Osteoblast (primary cell): ENCODE data around the gene LMOD1. TPM values are rescaled to one million over a fixed set of nuclear protein-coding genes. Genes with fewer than 3 reads are reported as not detected.

Experiments
- DNase-seq: peaks from one replicate; pipeline ENCODE4 v3.0.0; 2011; ENCODE audit warnings: low spot score, mixed read lengths; ENCODE audit not compliant: insufficient read length; ENCODE audit errors: missing footprints
- H2AFZ ChIP-seq: 2 replicates; pipeline ENCODE4 v1.6.0; 2011; ENCODE audit warnings: mild to moderate bottlenecking, low read length
- H3K27ac ChIP-seq: 2 replicates; pipeline ENCODE4 v1.5.1; 2011; ENCODE audit warnings: mild to moderate bottlenecking, low read depth, low read length, moderate library complexity
- H3K27me3 ChIP-seq: 2 replicates; pipeline ENCODE4 v1.6.0; 2012; ENCODE audit warnings: mild to moderate bottlenecking, control low read depth, inconsistent platforms, low read length, moderate library complexity; ENCODE audit not compliant: insufficient read depth
- H3K36me3 ChIP-seq: 2 replicates; pipeline ENCODE4 v1.5.1; 2011; ENCODE audit warnings: mild to moderate bottlenecking, low read length, control low read depth, moderate library complexity; ENCODE audit not compliant: insufficient read depth
- H3K4me1 ChIP-seq: 2 replicates; pipeline ENCODE4 v1.5.1; 2011; ENCODE audit warnings: mild to moderate bottlenecking, low read length, control low read depth, moderate library complexity; ENCODE audit not compliant: insufficient read depth
- H3K4me2 ChIP-seq: 2 replicates; pipeline ENCODE4 v1.6.0; 2011; ENCODE audit warnings: mild to moderate bottlenecking, low read length; ENCODE audit not compliant: insufficient read depth
- H3K4me3 ChIP-seq: fragments of 200-600 bp; sonication (generic); 3 replicates; pipeline ENCODE4 v1.5.1; 2012; ENCODE audit warnings: mild to moderate bottlenecking, low read length, inconsistent platforms; ENCODE audit not compliant: insufficient read depth
- H3K79me2 ChIP-seq: 2 replicates; pipeline ENCODE4 v1.6.0; 2012; ENCODE audit warnings: mild to moderate bottlenecking, low read length, control low read depth, inconsistent platforms; ENCODE audit not compliant: insufficient read depth
- H3K9me3 ChIP-seq: 2 replicates; pipeline ENCODE4 v1.5.1; 2011; ENCODE audit warnings: low read depth, low read length, control low read depth
- H4K20me1 ChIP-seq: 2 replicates; pipeline ENCODE4 v1.6.0; 2012; ENCODE audit warnings: mild to moderate bottlenecking, low read length, control low read depth; ENCODE audit not compliant: insufficient read depth
- total RNA-seq: library from RNA; depleted of rRNA; stranded (reverse); fragments of >200 nt; gene quantifications from 2 replicates; pipeline ENCODE4 v1.2.3, GENCODE V29; 2012
- TF ChIP-seq, protein P1 (sequence below): IDR thresholded peaks from 2 replicates; pipeline ENCODE4 v1.5.1; 2011; ENCODE audit warnings: mild to moderate bottlenecking, low read depth, low read length, moderate library complexity; ENCODE audit errors: extremely low read depth

The LMOD1 gene
- total RNA-seq, 1 donor: 21.7 TPM

DNA sequence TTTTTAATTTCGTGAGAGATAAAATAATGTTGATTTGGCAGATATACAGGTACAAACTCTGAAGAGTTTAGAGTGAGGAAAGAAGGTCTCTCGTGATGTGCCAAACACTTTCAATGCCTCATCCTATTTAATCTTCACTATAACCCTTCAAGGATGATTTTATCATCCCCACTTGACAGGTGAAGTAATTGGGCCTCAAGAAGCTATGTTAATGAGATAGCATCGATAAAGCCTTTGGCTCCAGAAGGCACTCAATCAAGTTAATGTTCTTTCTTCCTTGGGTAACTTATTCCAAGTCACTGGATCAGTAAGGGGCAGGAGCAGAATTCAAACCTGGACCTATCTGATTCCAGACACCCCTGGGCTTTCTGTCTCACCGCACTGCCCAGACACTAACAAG is 7.2 kb downstream of the LMOD1 start:
- Histone ChIP-seq H3K4me3 (no peak overlapping the region), H3K79me2 (peaks cover 24% of the 10 kb centered on the region), H3K36me3 (no peaks in the 10 kb centered on the region), H3K27me3 (no peaks in the 10 kb centered on the region), H3K9me3 (no peaks in the 10 kb centered on the region), H3K27ac (no peak overlapping the region), H3K4me1 (peaks cover 26% of the 10 kb centered on the region), H4K20me1 (peaks cover 18% of the 10 kb centered on the region), H2AFZ (no peak overlapping the region), H3K4me2 (no peak overlapping the region)
- TF ChIP-seq, protein P1, sequence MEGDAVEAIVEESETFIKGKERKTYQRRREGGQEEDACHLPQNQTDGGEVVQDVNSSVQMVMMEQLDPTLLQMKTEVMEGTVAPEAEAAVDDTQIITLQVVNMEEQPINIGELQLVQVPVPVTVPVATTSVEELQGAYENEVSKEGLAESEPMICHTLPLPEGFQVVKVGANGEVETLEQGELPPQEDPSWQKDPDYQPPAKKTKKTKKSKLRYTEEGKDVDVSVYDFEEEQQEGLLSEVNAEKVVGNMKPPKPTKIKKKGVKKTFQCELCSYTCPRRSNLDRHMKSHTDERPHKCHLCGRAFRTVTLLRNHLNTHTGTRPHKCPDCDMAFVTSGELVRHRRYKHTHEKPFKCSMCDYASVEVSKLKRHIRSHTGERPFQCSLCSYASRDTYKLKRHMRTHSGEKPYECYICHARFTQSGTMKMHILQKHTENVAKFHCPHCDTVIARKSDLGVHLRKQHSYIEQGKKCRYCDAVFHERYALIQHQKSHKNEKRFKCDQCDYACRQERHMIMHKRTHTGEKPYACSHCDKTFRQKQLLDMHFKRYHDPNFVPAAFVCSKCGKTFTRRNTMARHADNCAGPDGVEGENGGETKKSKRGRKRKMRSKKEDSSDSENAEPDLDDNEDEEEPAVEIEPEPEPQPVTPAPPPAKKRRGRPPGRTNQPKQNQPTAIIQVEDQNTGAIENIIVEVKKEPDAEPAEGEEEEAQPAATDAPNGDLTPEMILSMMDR: no peak
- no peak for DNase-seq

DNA sequence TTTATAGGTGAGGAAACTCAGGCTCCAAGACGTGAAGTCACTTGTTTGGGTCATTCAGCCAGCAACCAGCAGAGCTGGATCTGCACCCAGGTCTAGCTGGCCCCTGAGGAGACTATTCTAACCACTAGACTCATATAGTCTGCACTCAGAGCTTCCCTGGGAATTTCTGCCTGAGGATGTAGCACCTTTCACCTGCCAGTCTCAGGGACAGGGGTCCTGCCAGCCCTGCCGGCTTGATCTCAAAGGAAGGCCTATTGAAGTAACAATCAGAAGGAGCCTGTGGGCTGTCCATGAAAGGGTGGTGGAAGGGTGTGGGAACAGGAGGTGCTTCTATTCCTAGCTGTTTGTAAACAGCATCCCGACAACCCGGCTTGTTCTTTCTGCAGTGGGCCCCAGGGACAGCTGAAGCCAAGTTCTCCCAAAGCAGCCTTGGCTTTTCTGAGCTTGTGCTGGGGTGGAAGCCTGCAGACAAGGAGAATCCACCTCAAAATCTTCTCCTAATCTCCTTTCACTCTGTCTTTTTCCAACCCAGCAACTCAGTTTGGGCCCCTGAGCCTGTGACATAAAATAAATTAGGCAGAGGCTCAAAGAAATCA is 7.8 kb downstream of the LMOD1 start:
- peaks cover 15% of the 10 kb centered on the region for H4K20me1 ChIP-seq
- peaks cover 25% of the 10 kb centered on the region for H3K4me1 ChIP-seq
- peaks cover 20% of the 10 kb centered on the region for H3K79me2 ChIP-seq
- TF ChIP-seq, protein P1: no peak
- no peak overlapping the region for H3K4me2 ChIP-seq
- no peak overlapping the region for H3K4me3 ChIP-seq
- no peak for DNase-seq
- no peaks in the 10 kb centered on the region for H3K36me3 ChIP-seq
- no peak overlapping the region for H2AFZ ChIP-seq
- H3K27ac ChIP-seq: peak overlapping the region; percentile 48
- H3K27me3 ChIP-seq: no peaks in the 10 kb centered on the region
- H3K9me3 ChIP-seq: no peaks in the 10 kb centered on the region

DNA sequence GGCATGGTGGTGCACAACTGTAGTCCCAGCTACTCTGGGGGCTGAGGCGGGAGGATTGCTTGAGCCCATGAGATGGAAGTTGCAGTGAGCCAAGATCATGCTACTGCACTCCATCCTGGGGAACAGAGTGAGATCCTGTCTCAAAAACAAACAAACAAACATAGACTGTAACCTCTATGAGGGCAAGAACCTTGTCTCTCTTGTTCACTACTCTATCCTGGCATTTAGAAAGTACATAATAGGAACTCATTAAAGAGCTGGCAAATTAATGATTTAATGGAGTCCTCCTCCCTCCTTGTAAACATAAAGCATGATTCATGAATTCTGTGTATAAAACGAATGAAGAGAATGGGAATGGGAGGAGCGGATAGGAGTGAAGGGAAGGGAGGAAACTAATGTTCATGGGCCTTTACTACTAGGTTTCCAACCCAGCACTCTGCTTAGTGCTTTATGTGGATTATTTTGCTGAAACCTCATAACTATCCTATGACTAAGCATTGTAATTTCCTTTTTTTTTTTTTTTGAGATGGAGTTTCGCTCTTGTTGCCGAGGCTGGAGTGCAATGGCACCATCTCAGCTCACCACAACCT is 8.6 kb downstream of the LMOD1 start:
- peaks cover 14% of the 10 kb centered on the region for H3K79me2 ChIP-seq
- H3K36me3 ChIP-seq: no peaks in the 10 kb centered on the region
- H4K20me1 ChIP-seq: peaks cover 8% of the 10 kb centered on the region
- H3K9me3 ChIP-seq: no peaks in the 10 kb centered on the region
- peaks cover 25% of the 10 kb centered on the region for H3K4me1 ChIP-seq
- no peaks in the 10 kb centered on the region for H3K27me3 ChIP-seq
- TF ChIP-seq, protein P1: no peak
- H3K4me3 ChIP-seq: no peak overlapping the region
- DNase-seq: peak; percentile 85
- H3K27ac ChIP-seq: peak overlapping the region; percentile 5
- no peak overlapping the region for H2AFZ ChIP-seq
- no peak overlapping the region for H3K4me2 ChIP-seq

DNA sequence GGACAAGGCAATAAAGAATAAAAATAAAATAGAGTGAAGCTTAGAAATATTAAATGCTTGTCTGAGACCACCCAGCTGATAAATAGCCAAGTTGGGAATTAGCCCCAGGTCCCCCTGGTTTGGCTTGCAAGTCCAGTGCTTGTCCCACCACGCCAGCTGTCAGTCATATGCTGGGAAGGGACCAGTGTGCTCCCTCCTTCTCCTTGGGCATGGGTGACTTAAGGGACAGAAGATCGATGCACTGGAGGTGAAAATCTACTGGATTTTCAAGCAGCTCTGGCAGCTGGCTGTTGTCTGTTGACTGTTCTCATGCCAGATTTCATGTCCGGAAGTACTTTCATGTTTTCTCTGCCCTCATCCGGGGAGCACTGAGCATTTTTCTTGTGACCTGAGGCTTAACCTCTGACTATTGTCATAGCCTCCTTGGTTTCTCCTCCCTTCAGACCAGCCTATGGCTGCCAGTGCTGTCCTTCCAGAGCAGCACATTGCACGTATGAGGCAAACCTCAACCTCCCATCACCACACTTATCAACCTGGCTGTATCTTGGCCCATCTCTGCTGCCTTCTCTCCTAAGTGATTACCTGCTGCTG is 12.4 kb downstream of the LMOD1 start:
- peaks cover 16% of the 10 kb centered on the region for H4K20me1 ChIP-seq
- peaks cover 22% of the 10 kb centered on the region for H3K4me1 ChIP-seq
- TF ChIP-seq, protein P1: no peak
- no peak for DNase-seq
- no peaks in the 10 kb centered on the region for H3K9me3 ChIP-seq
- H3K27ac ChIP-seq: no peak overlapping the region
- H2AFZ ChIP-seq: no peak overlapping the region
- H3K4me3 ChIP-seq: no peak overlapping the region
- no peaks in the 10 kb centered on the region for H3K27me3 ChIP-seq
- H3K36me3 ChIP-seq: peaks cover 13% of the 10 kb centered on the region
- H3K4me2 ChIP-seq: no peak overlapping the region
- H3K79me2 ChIP-seq: peaks cover 7% of the 10 kb centered on the region
